NB4 (cell line): ENCODE measurements around the gene MAPKAPK2.

Experiments
- POLR2A ChIP-seq: IDR thresholded peaks from 2 replicates; pipeline ENCODE4 v1.6.1; 2011; ENCODE audit warnings: mild to moderate bottlenecking; ENCODE audit not compliant: insufficient read length; ENCODE audit errors: extremely low read depth
- TF ChIP-seq, protein P1 (sequence below): IDR thresholded peaks from one replicate; pipeline ENCODE4 v1.5.1; 2012; ENCODE audit warnings: low read depth, low read length
- TF ChIP-seq, protein P2 (sequence below): IDR thresholded peaks from 2 replicates; pipeline ENCODE4 v1.6.1; 2011; ENCODE audit warnings: low read depth, low read length

DNA sequence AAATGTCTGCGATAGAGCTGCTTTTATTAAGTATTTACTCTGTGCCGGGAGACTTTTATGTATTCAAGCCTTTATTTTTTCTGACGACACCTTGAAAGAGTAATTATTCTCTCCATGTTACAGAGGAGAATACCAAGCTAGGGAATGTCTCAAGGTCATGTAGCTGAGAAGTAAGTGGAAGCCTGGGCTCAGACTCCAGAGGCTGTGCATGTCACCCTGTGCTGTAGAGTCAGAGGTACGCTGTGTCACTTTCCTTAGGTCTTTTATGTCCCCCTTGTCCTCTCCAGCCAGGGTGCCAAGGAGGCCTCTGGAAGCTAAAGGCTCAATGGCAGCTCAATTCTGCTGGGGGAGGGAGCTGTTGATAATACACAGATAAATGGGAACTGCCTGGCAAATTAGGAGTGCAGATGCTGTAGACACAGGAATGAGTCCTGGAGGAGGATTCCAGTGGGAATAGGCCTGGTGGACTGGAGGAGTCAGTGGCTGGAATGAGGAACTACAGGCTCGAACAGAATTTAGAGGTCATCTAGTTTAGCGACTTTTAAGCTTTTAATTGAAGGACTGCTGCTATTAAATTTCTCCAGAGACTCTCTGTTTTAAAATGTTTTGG, 76.6 kb downstream of the MAPKAPK2 start:
- TF ChIP-seq, protein P1, sequence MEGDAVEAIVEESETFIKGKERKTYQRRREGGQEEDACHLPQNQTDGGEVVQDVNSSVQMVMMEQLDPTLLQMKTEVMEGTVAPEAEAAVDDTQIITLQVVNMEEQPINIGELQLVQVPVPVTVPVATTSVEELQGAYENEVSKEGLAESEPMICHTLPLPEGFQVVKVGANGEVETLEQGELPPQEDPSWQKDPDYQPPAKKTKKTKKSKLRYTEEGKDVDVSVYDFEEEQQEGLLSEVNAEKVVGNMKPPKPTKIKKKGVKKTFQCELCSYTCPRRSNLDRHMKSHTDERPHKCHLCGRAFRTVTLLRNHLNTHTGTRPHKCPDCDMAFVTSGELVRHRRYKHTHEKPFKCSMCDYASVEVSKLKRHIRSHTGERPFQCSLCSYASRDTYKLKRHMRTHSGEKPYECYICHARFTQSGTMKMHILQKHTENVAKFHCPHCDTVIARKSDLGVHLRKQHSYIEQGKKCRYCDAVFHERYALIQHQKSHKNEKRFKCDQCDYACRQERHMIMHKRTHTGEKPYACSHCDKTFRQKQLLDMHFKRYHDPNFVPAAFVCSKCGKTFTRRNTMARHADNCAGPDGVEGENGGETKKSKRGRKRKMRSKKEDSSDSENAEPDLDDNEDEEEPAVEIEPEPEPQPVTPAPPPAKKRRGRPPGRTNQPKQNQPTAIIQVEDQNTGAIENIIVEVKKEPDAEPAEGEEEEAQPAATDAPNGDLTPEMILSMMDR = no peak
- TF ChIP-seq POLR2A = no peak
- TF ChIP-seq, protein P2, sequence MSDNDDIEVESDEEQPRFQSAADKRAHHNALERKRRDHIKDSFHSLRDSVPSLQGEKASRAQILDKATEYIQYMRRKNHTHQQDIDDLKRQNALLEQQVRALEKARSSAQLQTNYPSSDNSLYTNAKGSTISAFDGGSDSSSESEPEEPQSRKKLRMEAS = no peak
